Neural progenitor cell (in vitro differentiated cells): Measurements from ENCODE around the gene ATOX1. TPM values are rescaled to one million over a fixed set of nuclear protein-coding genes. Genes with fewer than 3 reads are reported as not detected.

ENCODE experiments used
- DNase-seq: peaks from one replicate; pipeline ENCODE4 v3.0.0-alpha.2; 2016; ENCODE audit warnings: low spot score
- H2AFZ ChIP-seq: fragments of 200-600 bp; sonication (generic); replicated peaks from 2 replicates; pipeline ENCODE4 v1.6.1; 2016; ENCODE audit warnings: antibody characterized with exemption
- H3F3A ChIP-seq: fragments of 200-600 bp; sonication (generic); 2 replicates; pipeline ENCODE4 v1.6.1; 2016; ENCODE audit warnings: antibody characterized with exemption, low read depth
- H3K27ac ChIP-seq: fragments of 200-600 bp; sonication (generic); 2 replicates; pipeline ENCODE4 v1.5.1; 2016; ENCODE audit warnings: mild to moderate bottlenecking
- H3K27me3 ChIP-seq: fragments of 200-600 bp; sonication (generic); 2 replicates; pipeline ENCODE4 v1.6.1; 2016; ENCODE audit warnings: mild to moderate bottlenecking, moderate library complexity
- H3K36me3 ChIP-seq: fragments of 200-600 bp; sonication (generic); 2 replicates; pipeline ENCODE4 v1.5.1; 2016
- H3K4me1 ChIP-seq: fragments of 200-600 bp; sonication (generic); 2 replicates; pipeline ENCODE4 v1.6.1; 2016; ENCODE audit warnings: mixed run types
- H3K4me2 ChIP-seq: fragments of 200-600 bp; sonication (generic); 2 replicates; pipeline ENCODE4 v1.6.1; 2016
- H3K4me3 ChIP-seq: fragments of 200-600 bp; sonication (generic); 2 replicates; pipeline ENCODE4 v1.5.1; 2016
- H3K79me2 ChIP-seq: fragments of 200-600 bp; sonication (generic); 2 replicates; pipeline ENCODE4 v1.6.1; 2016; ENCODE audit warnings: low read depth
- H3K9ac ChIP-seq: fragments of 200-600 bp; sonication (generic); 2 replicates; pipeline ENCODE4 v1.6.1; 2016
- H3K9me3 ChIP-seq: fragments of 200-600 bp; sonication (generic); 2 replicates; pipeline ENCODE4 v1.5.1; 2016; ENCODE audit warnings: low read depth
- H4K20me1 ChIP-seq: fragments of 200-600 bp; sonication (generic); 2 replicates; pipeline ENCODE4 v1.6.1; 2016; ENCODE audit warnings: low read depth
- H3K27ac Mint-ChIP-seq: 3 replicates; pipeline ENCODE4 v1.8.0; 2021; ENCODE audit warnings: mixed read lengths
- H3K27me3 Mint-ChIP-seq: 2 replicates; pipeline ENCODE4 v1.8.0; 2022; ENCODE audit warnings: low read depth, mild to moderate bottlenecking, inconsistent platforms, moderate library complexity, mixed read lengths; ENCODE audit not compliant: insufficient read depth
- H3K36me3 Mint-ChIP-seq: 3 replicates; pipeline ENCODE4 v1.8.0; 2021; ENCODE audit warnings: mixed read lengths
- H3K4me1 Mint-ChIP-seq: 3 replicates; pipeline ENCODE4 v1.8.0; 2021; ENCODE audit warnings: mixed read lengths
- H3K4me3 Mint-ChIP-seq: 3 replicates; pipeline ENCODE4 v1.8.0; 2021; ENCODE audit warnings: mild to moderate bottlenecking, moderate library complexity, mixed read lengths
- H3K9me3 Mint-ChIP-seq: 3 replicates; pipeline ENCODE4 v1.8.0; 2020; ENCODE audit warnings: mixed read lengths
- EZH2 ChIP-seq: fragments of 200-600 bp; sonication (generic); IDR thresholded peaks from 2 replicates; pipeline ENCODE4 v1.6.1; 2017; ENCODE audit warnings: antibody characterized with exemption, mild to moderate bottlenecking, moderate library complexity
- EZH2phosphoT487 ChIP-seq: fragments of 200-600 bp; sonication (generic); IDR thresholded peaks from 2 replicates; pipeline ENCODE4 v1.6.1; 2017; ENCODE audit warnings: antibody characterized with exemption
- total RNA-seq: library from RNA; depleted of rRNA; stranded (reverse); fragments of >200 nt; gene quantifications from 2 replicates; pipeline ENCODE4 v1.2.3, GENCODE V29; 2015; ENCODE audit warnings: low replicate concordance
- TF ChIP-seq, protein P1 (sequence below): fragments of 200-600 bp; sonication (generic); IDR thresholded peaks from 2 replicates; pipeline ENCODE4 v1.5.1; 2017; ENCODE audit warnings: antibody characterized with exemption, mild to moderate bottlenecking

ATOX1 gene
- total RNA-seq, 1 donor from 2014 or later, result 22.8 TPM

DNA sequence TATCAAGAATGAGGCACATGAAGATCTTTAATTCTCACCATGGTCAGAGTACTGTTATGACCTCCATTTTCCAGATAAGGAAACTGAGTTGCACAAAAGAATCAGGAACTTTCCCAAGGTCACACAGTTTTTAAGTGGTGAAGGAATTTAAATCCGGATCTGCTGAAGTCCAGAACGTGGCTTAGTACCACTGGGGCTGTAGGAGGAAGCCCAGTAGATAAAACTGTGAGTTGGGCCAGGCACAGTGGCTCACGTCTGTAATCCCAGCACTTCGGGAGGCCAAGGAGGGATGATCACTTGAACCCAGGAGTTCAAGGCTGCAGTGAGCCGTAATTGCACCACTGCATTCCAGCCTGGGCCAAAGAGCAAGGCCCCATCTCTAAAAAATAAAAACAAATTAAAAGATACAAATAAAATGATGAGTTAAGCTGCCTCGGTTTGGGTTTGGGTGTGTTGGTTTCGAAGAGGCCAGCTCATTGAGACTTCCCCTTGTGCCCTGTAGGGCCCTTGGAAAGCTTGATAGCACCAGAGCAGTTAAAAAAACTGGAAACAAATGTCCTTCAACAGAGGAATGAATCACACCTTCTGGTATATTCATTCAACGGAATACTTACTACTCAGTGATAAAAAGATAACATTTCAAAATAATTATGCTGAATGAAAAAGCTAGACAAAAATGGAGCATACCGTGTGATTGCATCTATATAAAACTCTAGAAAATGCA lies 20.1 kb downstream of the ATOX1 start:
- Histone ChIP-seq H4K20me1 (no peaks in the 10 kb centered on the region), H3K79me2 (no peaks in the 10 kb centered on the region), H3K4me1 (no peaks in the 10 kb centered on the region), H3F3A (peaks cover 2% of the 10 kb centered on the region), H3K4me3 (no peak overlapping the region), H3K9ac (no peak overlapping the region), H3K9me3 (no peaks in the 10 kb centered on the region), H3K27ac (no peak overlapping the region), H3K36me3 (no peaks in the 10 kb centered on the region), H3K27me3 (no peaks in the 10 kb centered on the region), H3K4me2 (no peak overlapping the region), H2AFZ (no peak overlapping the region)
- Mint-ChIP-seq H3K36me3 (peaks cover 3% of the 10 kb centered on the region), H3K4me1 (peaks cover 21% of the 10 kb centered on the region), H3K27me3 (peaks cover 2% of the 10 kb centered on the region), H3K27ac (peak overlapping the region; percentile 53), H3K9me3 (no peaks in the 10 kb centered on the region), H3K4me3 (no peak overlapping the region)
- TF ChIP-seq EZH2phosphoT487 (no peak), EZH2 (no peak)
- TF ChIP-seq, protein P1, sequence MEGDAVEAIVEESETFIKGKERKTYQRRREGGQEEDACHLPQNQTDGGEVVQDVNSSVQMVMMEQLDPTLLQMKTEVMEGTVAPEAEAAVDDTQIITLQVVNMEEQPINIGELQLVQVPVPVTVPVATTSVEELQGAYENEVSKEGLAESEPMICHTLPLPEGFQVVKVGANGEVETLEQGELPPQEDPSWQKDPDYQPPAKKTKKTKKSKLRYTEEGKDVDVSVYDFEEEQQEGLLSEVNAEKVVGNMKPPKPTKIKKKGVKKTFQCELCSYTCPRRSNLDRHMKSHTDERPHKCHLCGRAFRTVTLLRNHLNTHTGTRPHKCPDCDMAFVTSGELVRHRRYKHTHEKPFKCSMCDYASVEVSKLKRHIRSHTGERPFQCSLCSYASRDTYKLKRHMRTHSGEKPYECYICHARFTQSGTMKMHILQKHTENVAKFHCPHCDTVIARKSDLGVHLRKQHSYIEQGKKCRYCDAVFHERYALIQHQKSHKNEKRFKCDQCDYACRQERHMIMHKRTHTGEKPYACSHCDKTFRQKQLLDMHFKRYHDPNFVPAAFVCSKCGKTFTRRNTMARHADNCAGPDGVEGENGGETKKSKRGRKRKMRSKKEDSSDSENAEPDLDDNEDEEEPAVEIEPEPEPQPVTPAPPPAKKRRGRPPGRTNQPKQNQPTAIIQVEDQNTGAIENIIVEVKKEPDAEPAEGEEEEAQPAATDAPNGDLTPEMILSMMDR, result no peak
- DNase-seq, result no peak

DNA sequence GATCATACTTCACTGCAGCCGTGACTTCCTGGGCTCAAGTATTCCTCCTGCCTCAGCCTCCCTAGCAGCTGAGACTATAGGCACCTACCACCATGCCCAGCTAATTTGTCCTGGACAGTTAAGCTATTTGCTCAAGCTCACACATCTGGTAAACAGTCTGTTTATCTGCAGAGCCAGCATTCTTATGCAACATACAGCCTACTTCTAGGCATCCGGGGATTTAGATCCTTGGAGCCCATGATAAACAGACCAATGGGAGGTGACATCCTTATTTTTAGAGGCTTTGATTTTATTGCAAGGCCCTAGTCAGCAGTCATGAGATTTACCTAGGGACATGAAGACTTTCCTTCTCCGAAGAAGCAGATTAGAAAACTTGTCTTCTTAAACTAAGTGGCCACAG lies 21.0 kb downstream of the ATOX1 start:
- Histone ChIP-seq H3K4me3 (no peak overlapping the region), H3K4me1 (no peaks in the 10 kb centered on the region), H4K20me1 (no peaks in the 10 kb centered on the region), H3K27ac (no peak overlapping the region), H3K9me3 (no peaks in the 10 kb centered on the region), H3K36me3 (no peaks in the 10 kb centered on the region), H3K79me2 (no peaks in the 10 kb centered on the region), H3K4me2 (no peak overlapping the region), H3F3A (no peaks in the 10 kb centered on the region), H3K27me3 (no peaks in the 10 kb centered on the region), H3K9ac (no peak overlapping the region), H2AFZ (no peak overlapping the region)
- Mint-ChIP-seq H3K4me1 (peaks cover 16% of the 10 kb centered on the region), H3K4me3 (no peak overlapping the region), H3K36me3 (no peaks in the 10 kb centered on the region), H3K27ac (no peak overlapping the region), H3K9me3 (no peaks in the 10 kb centered on the region), H3K27me3 (peaks cover 2% of the 10 kb centered on the region)
- TF ChIP-seq EZH2phosphoT487, result no peak
- TF ChIP-seq EZH2, result no peak
- TF ChIP-seq, protein P1, result no peak
- DNase-seq, result no peak

DNA sequence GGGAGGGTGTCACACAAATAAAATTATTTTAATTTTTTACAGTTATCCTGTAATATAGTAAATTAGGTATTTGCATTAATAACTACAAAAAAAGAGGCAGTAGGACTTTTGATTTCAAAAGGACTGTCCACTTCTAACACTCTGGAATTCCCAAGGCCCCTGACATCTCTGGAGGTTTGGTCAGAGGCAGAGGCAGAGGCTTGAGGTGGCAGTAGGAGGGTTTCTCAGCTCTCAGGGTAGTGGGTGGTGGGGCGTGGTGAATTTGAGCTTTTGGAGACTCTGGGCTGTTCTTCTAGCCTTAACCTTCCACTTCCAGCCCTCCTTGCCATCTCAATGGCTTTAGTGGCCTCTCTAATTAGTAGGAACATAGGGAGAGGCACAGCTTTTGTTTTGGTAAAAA lies 22.8 kb downstream of the ATOX1 start:
- Mint-ChIP-seq H3K36me3 (no peaks in the 10 kb centered on the region), H3K9me3 (no peaks in the 10 kb centered on the region), H3K27me3 (peaks cover 2% of the 10 kb centered on the region), H3K4me3 (no peak overlapping the region), H3K27ac (no peak overlapping the region), H3K4me1 (peaks cover 10% of the 10 kb centered on the region)
- TF ChIP-seq EZH2phosphoT487 (no peak), EZH2 (no peak)
- TF ChIP-seq, protein P1, result no peak
- Histone ChIP-seq H3K9me3 (no peaks in the 10 kb centered on the region), H3K27me3 (no peaks in the 10 kb centered on the region), H4K20me1 (no peaks in the 10 kb centered on the region), H3K4me3 (no peak overlapping the region), H3K4me2 (no peak overlapping the region), H3K4me1 (no peaks in the 10 kb centered on the region), H2AFZ (no peak overlapping the region), H3K36me3 (no peaks in the 10 kb centered on the region), H3F3A (no peaks in the 10 kb centered on the region), H3K27ac (no peak overlapping the region), H3K79me2 (no peaks in the 10 kb centered on the region), H3K9ac (no peak overlapping the region)
- no peak for DNase-seq
